Common myeloid progenitor, CD34-positive (primary cell): ENCODE measurements around the gene NUDCD2.
A peak's percentile ranks its signal among the peaks of the same experiment; 100 is the strongest.

Experiments
- CTCF ChIA-PET: fragments of 350-600 bp; sonication (Branson Sonifier 250); formaldehyde crosslinking; loops from one replicate; lab custom pipeline; 2021; ENCODE audit warnings: antibody characterized with exemption; lab: Charles Lee
- POLR2A ChIA-PET: fragments of 350-600 bp; sonication (Branson Sonifier 250); formaldehyde crosslinking; loops from one replicate; lab custom pipeline; 2021; ENCODE audit warnings: antibody characterized with exemption; lab: Charles Lee
- DNase-seq, 3 donors: peaks; one replicate each; pipeline versions ENCODE4 v3.0.0 to v3.0.0-alpha.2; 2013
- H3K27ac ChIP-seq, 2 experiments: 1 replicate in 1 of 2; 2 replicates in 1 of 2; pipeline ENCODE4 v1.7.0; 2013; ENCODE audit warnings: inconsistent platforms in 2 of 2, low read length in 2 of 2, mild to moderate bottlenecking in 2 of 2, low read depth in 1 of 2, moderate library complexity in 1 of 2; ENCODE audit not compliant: severe bottlenecking in 2 of 2, insufficient read depth in 1 of 2, poor library complexity in 1 of 2
- H3K27me3 ChIP-seq, 5 experiments: replicated peaks in 2 of 5; 1 replicate in 3 of 5; 2 replicates in 2 of 5; pipeline versions ENCODE4 v1.6.1 to v1.7.0; 2013; ENCODE audit warnings: low read length in 4 of 5, mild to moderate bottlenecking in 2 of 5, moderate library complexity in 2 of 5, inconsistent platforms in 1 of 5; ENCODE audit not compliant: insufficient read depth in 5 of 5, control insufficient read depth in 4 of 5
- H3K36me3 ChIP-seq, 4 experiments: 1 replicate in 2 of 4; 2 replicates in 2 of 4; pipeline versions ENCODE4 v1.6.1 to v1.7.0; 2013; ENCODE audit warnings: low read length in 3 of 4, control low read depth in 1 of 4, mild to moderate bottlenecking in 1 of 4; ENCODE audit not compliant: control insufficient read depth in 4 of 4, insufficient read depth in 4 of 4
- H3K4me1 ChIP-seq, 4 experiments: 1 replicate in 3 of 4; 2 replicates in 1 of 4; pipeline versions ENCODE4 v1.6.1 to v1.7.1; 2013; ENCODE audit warnings: low read length in 3 of 4, mild to moderate bottlenecking in 3 of 4, control low read depth in 1 of 4, inconsistent platforms in 1 of 4, moderate library complexity in 1 of 4; ENCODE audit not compliant: control insufficient read depth in 4 of 4, insufficient read depth in 4 of 4; ENCODE audit errors: control extremely low read depth in 1 of 4
- H3K4me3 ChIP-seq, 7 experiments: 1 replicate in 4 of 7; 2 replicates in 3 of 7; pipeline versions ENCODE4 v1.5.1 to v1.7.0; 2013; ENCODE audit warnings: mild to moderate bottlenecking in 7 of 7, low read length in 6 of 7, moderate library complexity in 6 of 7, inconsistent platforms in 2 of 7, low read depth in 2 of 7, control low read depth in 1 of 7; ENCODE audit not compliant: insufficient read depth in 4 of 7, control insufficient read depth in 1 of 7; ENCODE audit errors: extremely low read depth in 1 of 7
- H3K9me3 ChIP-seq, 5 experiments: 1 replicate in 4 of 5; 2 replicates in 1 of 5; pipeline versions ENCODE4 v1.6.1 to v1.7.1; 2013; ENCODE audit warnings: low read length in 4 of 5, mild to moderate bottlenecking in 2 of 5, inconsistent platforms in 1 of 5, low read depth in 1 of 5, moderate library complexity in 1 of 5; ENCODE audit not compliant: control insufficient read depth in 4 of 5, insufficient read depth in 2 of 5; ENCODE audit errors: control extremely low read depth in 1 of 5
- whole genome bisulfite sequencing: methylation state at CpG from one replicate; pipeline ENCODE4 v1.1.5; 2013; ENCODE audit not compliant: insufficient coverage; 5-methylcytosine and 5-hydroxymethylcytosine counted together

Gene NUDCD2

DNA sequence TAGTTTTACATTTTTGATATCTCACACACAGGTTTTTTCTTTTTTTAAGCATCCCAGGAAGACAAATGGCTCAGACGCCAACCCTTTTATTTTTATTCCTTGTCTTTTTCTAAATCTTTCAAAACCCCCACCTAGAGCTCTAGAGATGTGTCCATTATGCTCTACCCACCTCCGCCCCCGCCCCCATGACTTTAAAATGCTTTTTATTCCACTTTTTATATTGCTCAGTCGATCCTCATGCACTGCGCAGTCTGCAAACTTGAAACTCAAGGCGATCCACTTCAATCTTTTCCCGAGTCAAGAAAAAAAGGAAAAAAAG is 45.1 kb upstream of the NUDCD2 start:
- POLR2A ChIA-PET: interaction anchor here (0.8 to 1.4 kb wide), 4 partner anchors 21 to 67 kb away, joined by 3 to 6 read pairs (median 4); partner anchors contain the start of genes CCNG1, HMMR and NUDCD2
- Histone ChIP-seq H3K27me3 (no peaks in the 10 kb centered on the region), H3K4me3 (peak overlapping the region in 6 of 7 experiments; percentile 80 to 100 (median 90)), H3K9me3 (no peaks in the 10 kb centered on the region), H3K36me3 (peaks cover 0 to 3% (median 0%) of the 10 kb centered on the region in 4 experiments), H3K27ac (peak overlapping the region; percentile 89 to 97), H3K4me1 (peaks cover 26 to 55% (median 41%) of the 10 kb centered on the region in 4 experiments)
- WGBS: 0% methylated on average over 3 of the region's 7 CpGs
- CTCF ChIA-PET: interaction anchor here (1.1 to 1.3 kb wide), 2 partner anchors 31 to 43 kb away, joined by 3 to 8 read pairs; no protein-coding TSS in a partner anchor
- DNase-seq: no peak

DNA sequence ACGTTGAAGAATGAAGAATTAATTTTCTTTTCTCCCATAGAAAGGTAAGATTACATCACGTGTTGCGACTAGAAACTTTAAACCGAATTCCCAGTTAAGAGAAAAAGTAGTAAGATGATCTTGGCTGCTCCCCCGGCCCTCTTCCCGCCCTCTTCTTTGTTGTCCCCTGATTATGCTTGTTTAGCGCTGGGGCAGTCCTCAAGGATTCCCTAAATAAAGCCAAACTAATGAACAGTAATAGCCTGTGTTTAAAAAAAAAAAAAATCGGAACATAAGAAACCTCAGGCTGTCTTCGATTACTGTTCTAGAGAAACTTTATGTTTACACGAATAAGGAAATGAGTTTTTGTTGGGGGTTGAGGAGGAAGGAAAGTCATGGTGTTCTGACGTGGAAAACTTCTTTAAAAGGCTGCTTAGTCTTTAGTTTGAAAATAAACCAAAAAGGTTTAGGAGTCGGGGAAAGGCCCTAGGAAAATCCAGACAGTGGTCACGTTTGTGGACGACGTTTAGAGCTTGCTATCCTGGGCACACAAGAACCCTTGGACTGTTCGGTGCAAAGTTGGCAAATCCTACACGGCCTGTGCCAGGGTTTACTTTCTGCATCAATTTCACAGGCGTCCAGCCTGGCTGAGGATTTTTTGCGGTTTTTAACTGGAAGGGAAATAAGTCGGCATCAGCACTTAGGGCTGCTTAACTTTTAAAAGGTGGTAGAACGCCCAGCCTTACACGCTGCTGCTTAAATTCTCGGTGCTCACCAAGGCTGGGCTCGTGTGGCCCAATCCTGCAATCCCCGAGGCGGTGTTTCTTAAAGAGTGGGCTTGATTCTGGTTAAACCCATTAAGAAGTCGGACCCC is 44.4 kb upstream of the NUDCD2 start:
- Histone ChIP-seq H3K9me3 (no peaks in the 10 kb centered on the region), H3K4me3 (peak overlapping the region in 6 of 7 experiments; percentile 80 to 100 (median 90)), H3K27ac (peak overlapping the region; percentile 89 to 97), H3K27me3 (no peaks in the 10 kb centered on the region), H3K4me1 (peaks cover 26 to 49% (median 38%) of the 10 kb centered on the region in 4 experiments), H3K36me3 (peaks cover 0 to 3% (median 0%) of the 10 kb centered on the region in 4 experiments)
- POLR2A ChIA-PET: interaction anchor here (0.7 to 1.4 kb wide), 2 partner anchors 44 to 67 kb away, joined by 3 read pairs; partner anchors contain the start of genes CCNG1, HMMR and NUDCD2
- peak in 2 of 3 donors; percentile 75 to 83 for DNase-seq
- 0% methylated on average over 22 of the region's 27 CpGs for WGBS
- CTCF ChIA-PET: interaction anchor here (1.1 to 1.4 kb wide), 4 partner anchors 31 to 66 kb away, joined by 3 to 8 read pairs (median 4); no protein-coding TSS in a partner anchor

DNA sequence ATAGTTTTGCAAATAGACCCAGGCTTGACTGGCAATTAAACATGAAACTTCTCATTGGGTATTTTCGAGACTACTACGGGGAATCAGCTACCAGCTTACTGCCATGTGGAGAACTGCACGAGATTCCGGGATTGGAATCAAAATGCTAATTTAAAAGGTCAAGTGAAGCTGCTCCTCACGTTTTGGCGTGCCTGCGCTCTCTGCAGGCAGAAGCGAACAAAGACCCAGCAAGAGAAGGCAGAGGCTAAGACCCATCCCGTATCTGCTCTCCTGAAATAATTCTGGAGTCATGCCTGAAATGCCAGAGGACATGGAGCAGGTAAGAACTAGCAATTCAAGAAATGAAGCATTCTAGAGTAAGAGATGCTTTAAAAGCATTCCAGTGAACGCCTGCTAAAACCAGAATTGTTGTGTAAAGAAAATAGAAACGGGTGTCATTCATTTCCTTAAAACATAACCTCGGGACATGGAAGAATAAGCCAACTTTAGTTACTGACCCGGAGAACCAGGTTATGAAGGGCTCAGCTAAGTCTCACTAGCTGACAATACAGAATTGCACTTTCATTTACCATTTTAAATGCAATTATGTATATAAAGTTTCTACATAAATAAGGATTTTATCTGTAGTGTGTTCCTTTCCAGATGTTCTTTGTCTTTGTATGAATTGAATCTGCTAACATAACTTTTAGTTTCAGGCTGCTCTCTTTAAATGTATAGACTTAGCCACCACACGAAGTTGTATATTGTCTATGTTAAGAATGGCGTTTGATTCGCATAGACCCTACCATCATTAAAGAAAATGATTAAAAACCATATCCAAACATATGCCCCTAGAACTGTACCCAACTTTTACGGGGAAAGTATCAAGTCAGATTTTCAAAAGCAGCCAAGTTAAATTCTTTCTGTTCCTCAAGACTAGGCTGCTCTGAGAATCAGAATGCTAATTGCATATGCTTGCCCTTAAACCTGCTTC is 43.5 kb upstream of the NUDCD2 start:
- peaks cover 0 to 3% (median 0%) of the 10 kb centered on the region in 4 experiments for H3K36me3 ChIP-seq
- CTCF ChIA-PET: interaction anchor here (1.1 to 1.8 kb wide), 6 partner anchors 13 to 65 kb away, joined by 3 to 6 read pairs (median 4); no protein-coding TSS in a partner anchor
- peaks cover 21 to 49% (median 35%) of the 10 kb centered on the region in 4 experiments for H3K4me1 ChIP-seq
- H3K27me3 ChIP-seq: no peaks in the 10 kb centered on the region
- H3K27ac ChIP-seq: peak overlapping the region; percentile 89 to 97
- no peaks in the 10 kb centered on the region for H3K9me3 ChIP-seq
- H3K4me3 ChIP-seq: peak overlapping the region in 6 of 7 experiments; percentile 80 to 100 (median 90)
- POLR2A ChIA-PET: interaction anchor here (0.7 kb wide), 1 partner anchor 43 kb away, joined by 3 read pairs; the partner anchor contains the start of genes HMMR and NUDCD2
- DNase-seq: peak; percentile 78 to 80 (median 78)
- WGBS: 0% methylated on average over 14 of the region's 17 CpGs

DNA sequence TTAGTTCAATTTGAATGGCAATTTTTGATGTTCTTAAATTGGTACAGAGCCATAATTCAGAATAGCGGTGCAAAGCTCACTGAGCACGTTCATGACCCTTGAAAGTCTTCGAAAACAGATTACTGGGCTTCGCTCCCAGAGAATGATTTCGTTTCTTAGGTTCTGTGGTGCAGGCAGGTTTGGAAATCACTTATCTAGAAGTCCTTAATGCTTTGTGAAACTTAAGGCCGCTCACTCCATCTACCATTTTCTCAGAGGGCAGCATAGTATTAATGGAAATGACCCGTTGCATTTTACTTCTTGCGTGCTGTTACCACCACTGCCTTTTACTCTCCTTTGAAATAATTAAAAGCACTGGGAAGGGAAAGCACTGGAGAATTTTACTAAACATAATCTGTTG is 42.6 kb upstream of the NUDCD2 start:
- POLR2A ChIA-PET: no interaction called here
- H3K27ac ChIP-seq: peak overlapping the region; percentile 89 to 97
- CTCF ChIA-PET: interaction anchor here (1.1 to 1.8 kb wide), 5 partner anchors 12 to 64 kb away, joined by 3 to 6 read pairs (median 3); no protein-coding TSS in a partner anchor

DNA sequence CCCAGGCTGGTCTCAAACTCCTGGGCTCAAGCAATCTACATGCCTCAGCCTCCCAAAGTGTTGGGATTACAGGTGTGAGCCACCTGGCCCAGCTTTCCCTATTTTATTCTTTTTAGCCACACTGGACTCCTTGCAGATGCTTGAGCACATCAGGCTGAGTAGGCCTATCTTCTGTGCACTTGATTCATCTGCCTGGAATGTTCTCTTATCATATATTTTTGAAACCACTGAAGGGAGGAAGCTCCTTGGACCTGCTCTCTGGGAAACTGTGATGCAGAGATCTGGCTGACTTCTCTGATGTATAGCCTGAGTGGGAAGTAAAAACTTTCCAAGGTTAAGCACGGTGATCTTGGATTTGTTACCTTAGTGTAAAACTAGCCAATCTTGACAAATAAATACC is 39.0 kb upstream of the NUDCD2 start:
- Histone ChIP-seq H3K27me3 (no peaks in the 10 kb centered on the region), H3K4me3 (no peak overlapping the region), H3K4me1 (peaks cover 11 to 17% (median 14%) of the 10 kb centered on the region in 4 experiments), H3K36me3 (no peaks in the 10 kb centered on the region), H3K27ac (no peak overlapping the region), H3K9me3 (no peaks in the 10 kb centered on the region)
- DNase-seq: no peak
- no CpG with 5 or more reads among the region's 1 CpG for WGBS
- ChIA-PET POLR2A (no interaction called here), CTCF (interaction anchor here (1.5 kb wide), 1 partner anchor 10 kb away, joined by 5 read pairs; no protein-coding TSS in a partner anchor)

More for the DNA sequence above, 42.6 kb upstream of the NUDCD2 start:
- peak in 1 of 3 donors; percentile 4 for DNase-seq
- H3K4me3 ChIP-seq: peak overlapping the region in 6 of 7 experiments; percentile 80 to 100 (median 90)
- peaks cover 15 to 40% (median 29%) of the 10 kb centered on the region in 4 experiments for H3K4me1 ChIP-seq
- no peaks in the 10 kb centered on the region for H3K36me3 ChIP-seq
- 89% methylated on average over 5 of the region's 8 CpGs for WGBS
- H3K27me3 ChIP-seq: no peaks in the 10 kb centered on the region
- H3K9me3 ChIP-seq: no peaks in the 10 kb centered on the region

DNA sequence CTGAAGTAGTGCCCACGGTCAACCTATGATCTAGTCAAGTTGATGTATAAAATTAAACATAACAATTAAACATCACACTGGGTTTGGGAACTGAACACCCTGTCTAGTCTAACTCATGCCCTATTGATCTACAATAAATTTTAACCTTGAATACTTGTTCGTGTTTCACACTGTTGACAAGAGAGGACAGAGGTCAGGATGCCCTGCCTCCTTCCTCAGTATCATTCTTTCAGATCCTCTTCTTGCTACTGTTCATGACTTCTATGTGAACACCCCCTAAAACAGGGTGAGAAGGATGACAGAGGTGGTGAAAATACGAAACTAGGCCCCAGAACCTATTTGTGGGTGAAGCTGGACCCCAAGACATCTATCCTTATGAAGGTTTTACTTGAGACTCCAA is 37.4 kb upstream of the NUDCD2 start:
- Histone ChIP-seq H3K4me3 (no peak overlapping the region), H3K27ac (no peak overlapping the region), H3K9me3 (no peaks in the 10 kb centered on the region), H3K36me3 (peaks cover 0 to 8% (median 4%) of the 10 kb centered on the region in 4 experiments), H3K4me1 (peaks cover under 1 to 5% (median 4%) of the 10 kb centered on the region in 4 experiments), H3K27me3 (no peaks in the 10 kb centered on the region)
- POLR2A ChIA-PET: no interaction called here
- WGBS: 100% methylated on average over 1 of the region's 3 CpGs
- no peak for DNase-seq
- CTCF ChIA-PET: interaction anchor here (1.1 kb wide), 1 partner anchor 29 kb away, joined by 3 read pairs; no protein-coding TSS in a partner anchor
